ENCODE data around the gene NFIL3. TPM values are rescaled to one million over a fixed set of nuclear protein-coding genes. Genes with fewer than 3 reads are reported as not detected.

Gene NFIL3, protein sequence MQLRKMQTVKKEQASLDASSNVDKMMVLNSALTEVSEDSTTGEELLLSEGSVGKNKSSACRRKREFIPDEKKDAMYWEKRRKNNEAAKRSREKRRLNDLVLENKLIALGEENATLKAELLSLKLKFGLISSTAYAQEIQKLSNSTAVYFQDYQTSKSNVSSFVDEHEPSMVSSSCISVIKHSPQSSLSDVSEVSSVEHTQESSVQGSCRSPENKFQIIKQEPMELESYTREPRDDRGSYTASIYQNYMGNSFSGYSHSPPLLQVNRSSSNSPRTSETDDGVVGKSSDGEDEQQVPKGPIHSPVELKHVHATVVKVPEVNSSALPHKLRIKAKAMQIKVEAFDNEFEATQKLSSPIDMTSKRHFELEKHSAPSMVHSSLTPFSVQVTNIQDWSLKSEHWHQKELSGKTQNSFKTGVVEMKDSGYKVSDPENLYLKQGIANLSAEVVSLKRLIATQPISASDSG
- 32.0 and 50.4 TPM in 2 replicates for total RNA-seq

DNA sequence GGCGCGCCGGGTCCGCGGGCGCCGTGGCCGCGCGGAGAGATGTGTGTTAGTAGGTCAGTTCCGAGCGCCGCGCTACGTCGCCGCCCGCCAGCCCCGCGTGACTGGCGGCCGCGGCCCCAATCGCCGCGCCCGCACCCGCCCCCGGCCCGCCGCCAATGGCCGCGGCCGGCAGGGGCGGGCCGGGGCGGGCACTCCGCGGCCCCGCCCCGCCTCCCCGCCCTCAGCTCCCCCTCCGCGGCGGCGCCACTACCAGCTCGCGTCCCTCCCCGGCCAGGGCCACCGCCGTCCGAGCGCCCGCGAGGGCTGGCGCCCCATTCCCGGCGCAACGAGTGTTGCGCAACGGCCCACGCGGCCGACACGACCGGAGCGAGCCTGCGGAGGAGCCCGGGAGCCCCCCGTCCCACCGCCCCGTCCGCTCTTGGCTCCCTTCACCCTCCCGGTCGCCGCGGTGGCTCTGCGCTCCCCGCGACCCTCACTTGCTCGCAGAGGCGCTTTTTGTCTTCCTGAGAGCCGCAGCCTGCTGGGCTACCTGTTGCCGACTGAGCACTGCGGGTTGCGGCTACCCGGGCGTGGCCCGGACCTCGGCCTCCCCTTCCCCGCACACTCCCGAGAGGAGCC, at the start of gene NFIL3:
TSS of gene NFIL3 (minus strand) at position 48 of the 618 bp plus-strand sequence. CDS start 13,098 bp downstream, outside the sequence.

DNA sequence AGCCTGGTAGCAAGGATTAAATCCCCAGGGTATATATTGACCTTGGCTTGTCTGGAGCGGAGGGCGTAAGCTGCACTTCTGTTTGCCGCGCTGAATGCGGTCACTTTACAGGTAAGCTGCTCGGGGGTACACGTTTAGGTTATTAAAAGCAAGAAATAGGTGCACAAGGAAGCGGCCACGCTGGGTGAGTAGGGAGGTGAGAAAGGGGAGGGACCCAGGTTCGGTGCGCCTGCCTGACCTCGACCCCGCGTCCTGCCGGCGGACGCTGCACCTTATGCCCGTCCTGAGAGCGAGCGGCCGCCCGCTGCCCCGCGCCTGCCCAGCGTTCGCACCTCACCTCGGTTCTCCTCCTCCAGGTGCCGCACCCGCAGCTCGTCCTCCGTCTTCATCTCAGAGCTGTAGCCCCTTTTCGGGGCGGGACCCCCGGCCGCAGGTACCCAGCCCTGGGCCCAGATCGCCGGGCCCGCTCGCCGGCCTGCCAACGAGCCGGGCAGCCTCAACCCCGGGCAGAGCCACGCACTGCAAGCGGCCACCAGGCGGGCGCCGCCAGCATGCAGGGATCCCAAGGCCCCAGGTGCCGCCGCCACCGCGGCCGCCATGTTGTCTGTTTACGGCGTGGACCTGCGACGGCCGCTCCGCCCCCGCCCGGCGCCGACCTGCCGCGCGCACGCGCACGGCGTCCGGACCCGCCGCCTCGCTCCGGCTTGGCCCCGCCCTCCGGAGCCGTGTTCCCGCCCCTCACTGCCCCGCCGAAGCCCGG, 62.2 kb downstream of the NFIL3 start, which contains the start of gene AUH:
TSS of gene AUH (minus strand) at position 628 of the 760 bp plus-strand sequence. CDS start at position 599, 29 bp downstream.

Other genes with a start within 250 kb of the NFIL3 start
- 21.0 and 22.6 TPM in 2 replicates for gene AUH, start 61.9 kb downstream of the NFIL3 start, total RNA-seq

All from tracheal epithelial cell (primary cell).